Islet of Langerhans (tissue), 1 donor: Measurements from ENCODE around the gene TBX19.

Experiments
- FAIRE-seq: peaks from one replicate; lab custom pipeline; 2011; peaks lifted over from hg19 to GRCh38; lab: Jason Lieb, UNC

The TBX19 gene

GRCh38 chr1:168360151-168361021 lies 79.7 kb downstream of the TBX19 start:
- no peak for FAIRE-seq

DNA sequence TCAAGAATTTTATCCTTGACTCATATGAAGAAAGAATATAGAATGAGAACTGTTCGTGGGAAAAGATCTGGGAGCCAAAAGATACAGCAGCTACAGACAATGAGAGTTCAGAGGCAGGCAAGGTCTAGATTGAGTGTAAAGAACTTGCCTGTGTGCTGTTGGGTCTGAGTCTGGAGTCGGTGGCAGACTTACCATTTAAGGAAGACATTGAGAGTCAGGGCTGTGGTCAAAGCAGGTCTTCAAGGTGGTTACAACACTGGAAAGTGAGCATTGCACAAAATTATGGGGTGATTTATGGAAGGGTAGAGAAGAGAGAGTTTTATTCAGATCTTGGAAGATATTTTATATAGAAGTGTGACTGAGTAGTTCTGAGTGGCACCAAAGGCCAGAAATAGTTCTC lies 80.6 kb downstream of the TBX19 start:
- FAIRE-seq: no peak

GRCh38 chr1:168362991-168363390 lies 82.3 kb downstream of the TBX19 start:
- FAIRE-seq: no peak
